T-cell (primary cell): Measurements from ENCODE around the gene VSTM1. TPM values are rescaled to one million over a fixed set of nuclear protein-coding genes. Genes with fewer than 3 reads are reported as not detected.

ENCODE experiments used
- ATAC-seq, 4 experiments: fragments of 200-7000 bp in 3 of 4; fragments of 150-1000 bp in 1 of 4; cut with Tn5 transposase; replicated peaks in 1 of 4; 1 replicate in 3 of 4; 2 replicates in 1 of 4; pipeline ENCODE4 v1.10.0; 2021; ENCODE audit warnings: moderate library complexity in 3 of 4, mild to moderate bottlenecking in 2 of 4, moderate number of reproducible peaks in 1 of 4
- CTCF ChIA-PET, 2 donors: fragments of 300-600 bp; sonication (Branson Sonifier 250); formaldehyde crosslinking; loops; one replicate each; lab custom pipeline; 2022; ENCODE audit warnings: antibody characterized with exemption in 2 of 2; lab: Charles Lee
- POLR2A ChIA-PET, 2 donors: fragments of 300-600 bp; sonication (Branson Sonifier 250); formaldehyde crosslinking; loops; one replicate each; lab custom pipeline; 2022; ENCODE audit warnings: antibody characterized with exemption in 2 of 2; lab: Charles Lee
- DNase-seq, 35 experiments: peaks; one replicate each; pipeline versions ENCODE4 v3.0.0 to v3.0.0-alpha.2; 2013 to 2023
- H3K27ac ChIP-seq: one replicate; pipeline ENCODE4 v1.5.1; 2013; ENCODE audit warnings: low read length
- H3K27me3 ChIP-seq, 2 experiments: replicated peaks in 1 of 2; 1 replicate in 1 of 2; 2 replicates in 1 of 2; pipeline versions ENCODE4 v1.6.1 to v1.7.0; 2013; ENCODE audit warnings: low read length in 1 of 2, mixed read lengths in 1 of 2; ENCODE audit not compliant: control insufficient read depth in 2 of 2, insufficient read depth in 2 of 2; ENCODE audit errors: extremely low read depth in 1 of 2
- H3K36me3 ChIP-seq, 2 donors: 1 replicate in 1 of 2; 2 replicates in 1 of 2; pipeline versions ENCODE4 v1.6.1 to v1.7.0; 2013; ENCODE audit warnings: low read length in 1 of 2; ENCODE audit not compliant: control insufficient read depth in 2 of 2, insufficient read depth in 1 of 2; ENCODE audit errors: extremely low read depth in 1 of 2
- H3K4me1 ChIP-seq, 2 experiments: 1 replicate in 1 of 2; 2 replicates in 1 of 2; pipeline versions ENCODE4 v1.6.1 to v1.7.0; 2013; ENCODE audit warnings: low read length in 2 of 2, mixed read lengths in 1 of 2; ENCODE audit not compliant: insufficient read depth in 2 of 2, control insufficient read depth in 1 of 2; ENCODE audit errors: extremely low read depth in 1 of 2
- H3K4me3 ChIP-seq, 2 donors: 1 replicate in 1 of 2; 2 replicates in 1 of 2; pipeline versions ENCODE4 v1.5.1 to v1.7.0; 2013; ENCODE audit warnings: mild to moderate bottlenecking in 2 of 2, low read length in 1 of 2, moderate library complexity in 1 of 2; ENCODE audit not compliant: control insufficient read depth in 1 of 2; ENCODE audit errors: extremely low read depth in 1 of 2
- H3K9me3 ChIP-seq: 2 replicates; pipeline ENCODE4 v1.7.0; 2013
- H3K27ac Mint-ChIP-seq, 2 donors: one replicate each; pipeline ENCODE4 v1.8.0; 2020 to 2021; ENCODE audit warnings: mild to moderate bottlenecking in 2 of 2, mixed read lengths in 2 of 2
- H3K27me3 Mint-ChIP-seq, 2 donors: one replicate each; pipeline ENCODE4 v1.8.0; 2021 to 2022; ENCODE audit warnings: mixed read lengths in 2 of 2
- H3K36me3 Mint-ChIP-seq: one replicate; pipeline ENCODE4 v1.8.0; 2021; ENCODE audit warnings: mixed read lengths
- H3K4me1 Mint-ChIP-seq, 3 donors: one replicate each; pipeline ENCODE4 v1.8.0; 2020 to 2022; ENCODE audit warnings: mixed read lengths in 3 of 3, mild to moderate bottlenecking in 1 of 3
- H3K4me3 Mint-ChIP-seq, 3 donors: one replicate each; pipeline ENCODE4 v1.8.0; 2020 to 2022; ENCODE audit warnings: mild to moderate bottlenecking in 3 of 3, mixed read lengths in 3 of 3, moderate library complexity in 3 of 3
- H3K9me3 Mint-ChIP-seq, 3 donors: one replicate each; pipeline ENCODE4 v1.8.0; 2020 to 2022; ENCODE audit warnings: mixed read lengths in 3 of 3
- WGBS: methylation state at CpG from one replicate; pipeline ENCODE4 v1.1.5; 2013; ENCODE audit warnings: missing lambda C conversion rate; ENCODE audit not compliant: insufficient coverage; 5-methylcytosine and 5-hydroxymethylcytosine counted together
- total RNA-seq, 35 experiments: library from RNA in 6 of 35; stranded (reverse) in 6 of 35; fragments of 120-200 nt in 1 of 35; gene quantifications; one replicate each; pipeline versions ENCODE4 v1.2.1 to v1.2.4 and lab custom pipeline; 2013 to 2026

Gene VSTM1, protein sequence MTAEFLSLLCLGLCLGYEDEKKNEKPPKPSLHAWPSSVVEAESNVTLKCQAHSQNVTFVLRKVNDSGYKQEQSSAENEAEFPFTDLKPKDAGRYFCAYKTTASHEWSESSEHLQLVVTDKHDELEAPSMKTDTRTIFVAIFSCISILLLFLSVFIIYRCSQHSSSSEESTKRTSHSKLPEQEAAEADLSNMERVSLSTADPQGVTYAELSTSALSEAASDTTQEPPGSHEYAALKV
- not detected for total RNA-seq
- not detected for total RNA-seq (2013)
- 0 to 0.19 (median 0) reads per million in 29 experiments for total RNA-seq (lab: John Stamatoyannopoulos, UW)

DNA sequence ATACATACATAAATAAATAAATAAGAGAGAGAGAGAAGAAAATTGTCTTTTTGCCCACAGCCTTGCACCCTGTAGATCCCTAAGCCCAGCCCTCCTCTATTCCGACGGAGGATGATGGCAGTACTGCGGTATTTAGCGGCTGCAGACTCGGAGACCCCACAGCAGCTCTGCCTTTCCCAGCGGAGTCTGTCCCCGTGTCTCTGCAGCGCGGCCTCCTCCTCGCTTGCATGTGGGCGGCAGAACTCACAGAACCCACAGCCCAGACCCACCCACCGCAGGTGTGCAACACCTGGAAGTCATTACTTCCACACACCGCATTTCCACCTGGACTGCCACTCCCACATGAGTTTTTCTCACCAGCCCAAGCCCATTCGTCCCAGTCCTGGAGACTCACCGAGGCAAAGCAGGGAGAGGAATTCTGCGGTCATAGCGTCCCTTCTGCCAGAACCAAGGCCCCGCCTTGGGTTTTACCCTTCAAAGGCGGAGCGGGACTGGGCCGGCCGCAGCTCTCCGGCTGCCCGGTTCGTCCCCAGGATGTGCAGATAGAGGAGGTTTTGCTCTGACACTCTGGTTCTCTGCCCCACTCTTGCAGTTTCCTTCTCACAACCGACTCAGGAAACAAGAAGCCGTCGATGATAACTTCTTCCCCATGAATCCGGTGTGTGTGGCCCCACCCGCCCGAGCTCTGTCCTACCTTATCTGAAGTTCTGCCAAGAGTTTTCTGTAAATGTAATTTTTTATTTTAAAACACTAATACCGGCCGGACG lies at the start of gene VSTM1:
VSTM1 (minus strand) TSS at position 548 of the 767 bp plus-strand sequence; CDS start at position 428, 120 bp downstream.
- H3K9me3 ChIP-seq = no peaks in the 10 kb centered on the region
- 75% methylated on average over 18 of the region's 34 CpGs for WGBS
- POLR2A ChIA-PET = no interaction called here
- Mint-ChIP-seq H3K4me3 (no peak within 1 kb of the TSS), H3K9me3 (no peaks in the 10 kb centered on the region), H3K27me3 (peaks cover 21 to 35% of the 10 kb centered on the region in 2 donors), H3K36me3 (no peaks in the 10 kb centered on the region), H3K27ac (no peak within 1 kb of the TSS), H3K4me1 (no peaks in the 10 kb centered on the region)
- DNase-seq (no peak), ATAC-seq (no peak)
- peaks cover 0 to 43% of the 10 kb centered on the region in 2 experiments for H3K27me3 ChIP-seq
- H3K4me1 ChIP-seq = no peaks in the 10 kb centered on the region
- no peaks in the 10 kb centered on the region for H3K36me3 ChIP-seq
- H3K4me3 ChIP-seq = no peak within 1 kb of the TSS
- CTCF ChIA-PET = no interaction called here
- no peak within 1 kb of the TSS for H3K27ac ChIP-seq

GRCh38 chr19:54109651-54110050 lies 46.0 kb upstream of the VSTM1 start:
- no peak for DNase-seq
- 33% methylated on average over 1 of the region's 6 CpGs for WGBS
- Mint-ChIP-seq H3K4me3 (no peak overlapping the region), H3K36me3 (peaks cover 19% of the 10 kb centered on the region), H3K27me3 (no peaks in the 10 kb centered on the region), H3K27ac (no peak overlapping the region), H3K9me3 (no peaks in the 10 kb centered on the region), H3K4me1 (peaks cover 20 to 30% (median 27%) of the 10 kb centered on the region in 3 donors)
- Histone ChIP-seq H3K4me3 (no peak overlapping the region), H3K36me3 (peaks cover 9 to 43% of the 10 kb centered on the region in 2 donors), H3K4me1 (peaks cover 0 to 18% of the 10 kb centered on the region in 2 experiments), H3K27ac (no peak overlapping the region), H3K27me3 (no peaks in the 10 kb centered on the region), H3K9me3 (no peaks in the 10 kb centered on the region)
- no peak for ATAC-seq
- ChIA-PET CTCF (no interaction called here), POLR2A (no interaction called here)

DNA sequence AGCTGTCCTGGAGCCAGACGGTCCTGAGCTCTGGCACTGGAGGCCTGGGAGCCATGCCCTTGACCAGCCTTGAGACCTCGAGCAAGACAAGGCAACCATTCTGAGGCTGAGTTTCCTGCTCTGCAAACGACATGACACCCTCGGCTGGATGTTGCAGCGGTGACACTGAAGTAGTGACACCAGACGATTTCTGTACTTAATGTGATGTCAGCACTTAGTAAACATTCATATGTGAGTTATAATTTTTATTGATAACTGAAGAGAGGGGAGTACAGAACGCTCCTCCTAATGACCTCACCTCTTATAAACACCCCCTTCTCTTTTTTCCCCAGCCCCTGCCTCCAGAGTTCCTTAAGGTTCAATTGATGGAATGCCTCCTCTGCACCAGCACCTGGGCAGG lies 44.8 kb upstream of the VSTM1 start:
- Mint-ChIP-seq H3K36me3 (peaks cover 19% of the 10 kb centered on the region), H3K4me3 (no peak overlapping the region), H3K27ac (no peak overlapping the region), H3K27me3 (no peaks in the 10 kb centered on the region), H3K4me1 (peaks cover 17 to 29% (median 18%) of the 10 kb centered on the region in 3 donors), H3K9me3 (no peaks in the 10 kb centered on the region)
- Histone ChIP-seq H3K27me3 (no peaks in the 10 kb centered on the region), H3K27ac (no peak overlapping the region), H3K4me1 (peaks cover under 1 to 11% of the 10 kb centered on the region in 2 experiments), H3K36me3 (peaks cover 9 to 43% of the 10 kb centered on the region in 2 donors), H3K4me3 (no peak overlapping the region), H3K9me3 (no peaks in the 10 kb centered on the region)
- POLR2A ChIA-PET = no interaction called here
- CTCF ChIA-PET = no interaction called here
- no peak for DNase-seq
- WGBS = 93% methylated on average over 3 of the region's 7 CpGs
- ATAC-seq = no peak

DNA sequence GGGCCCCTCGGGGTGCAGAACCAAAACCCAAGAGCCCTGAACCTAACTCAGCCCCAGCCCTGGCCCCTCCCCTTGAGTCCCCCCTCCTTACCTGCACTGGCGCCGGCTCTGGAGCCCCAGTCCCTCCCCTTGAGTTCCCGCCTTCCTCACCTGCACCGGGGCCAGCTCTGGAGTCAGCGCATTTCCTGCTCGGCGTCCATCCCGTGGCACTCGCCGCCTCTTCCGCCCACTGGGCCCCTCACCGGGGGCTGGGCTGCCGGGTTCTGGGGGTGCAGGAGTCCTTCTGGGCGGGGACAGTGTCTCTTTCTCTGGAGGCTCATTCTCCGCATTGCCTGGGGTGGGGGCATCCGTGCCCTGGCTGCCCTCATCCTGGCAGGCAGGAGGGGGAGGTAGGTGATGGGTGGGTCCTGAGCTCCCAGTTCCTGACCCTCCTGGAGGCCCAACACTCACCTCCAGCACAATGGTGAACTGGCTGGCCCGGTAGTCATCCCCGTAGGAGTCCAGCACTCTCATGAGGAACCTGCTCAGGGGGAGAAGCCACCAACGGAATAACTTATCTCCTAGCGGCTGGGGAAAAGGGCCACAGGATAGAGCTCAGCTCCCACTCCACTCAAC lies 44.3 kb upstream of the VSTM1 start:
- ATAC-seq = no peak
- 95% methylated on average over 17 of the region's 21 CpGs for WGBS
- Mint-ChIP-seq H3K27ac (no peak overlapping the region), H3K4me3 (no peak overlapping the region), H3K4me1 (peaks cover 19 to 30% (median 22%) of the 10 kb centered on the region in 3 donors), H3K36me3 (peaks cover 19% of the 10 kb centered on the region), H3K9me3 (no peaks in the 10 kb centered on the region), H3K27me3 (no peaks in the 10 kb centered on the region)
- Histone ChIP-seq H3K27ac (no peak overlapping the region), H3K9me3 (no peaks in the 10 kb centered on the region), H3K4me3 (no peak overlapping the region), H3K27me3 (no peaks in the 10 kb centered on the region), H3K4me1 (peaks cover 4 to 15% of the 10 kb centered on the region in 2 experiments), H3K36me3 (peaks cover 9 to 43% of the 10 kb centered on the region in 2 donors)
- DNase-seq = no peak
- ChIA-PET POLR2A (no interaction called here), CTCF (no interaction called here)

DNA sequence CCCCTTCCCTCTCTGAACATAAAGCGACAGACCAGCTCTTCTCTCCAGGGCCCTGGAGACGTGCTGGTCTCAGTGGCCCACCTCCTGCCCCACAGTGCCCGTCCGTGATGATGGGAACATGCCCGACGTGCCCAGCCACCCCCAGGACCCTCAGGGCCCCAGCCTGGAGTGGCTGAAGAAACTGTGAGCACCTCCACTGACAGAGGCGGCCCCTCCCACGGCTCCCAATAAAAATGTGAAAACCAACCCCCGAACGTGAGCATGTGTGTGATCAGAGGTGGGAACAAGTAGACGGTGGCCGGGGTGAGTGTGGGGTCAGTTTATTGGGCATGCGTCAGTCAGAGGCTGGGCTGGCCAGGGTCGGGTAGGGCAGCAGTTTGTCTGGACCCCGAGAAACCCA lies 43.0 kb upstream of the VSTM1 start:
- Histone ChIP-seq H3K4me3 (no peak overlapping the region), H3K27ac (no peak overlapping the region), H3K27me3 (no peaks in the 10 kb centered on the region), H3K36me3 (peaks cover 6 to 43% of the 10 kb centered on the region in 2 donors), H3K9me3 (no peaks in the 10 kb centered on the region), H3K4me1 (peaks cover 4 to 23% of the 10 kb centered on the region in 2 experiments)
- POLR2A ChIA-PET = no interaction called here
- no peak for ATAC-seq
- CTCF ChIA-PET = no interaction called here
- Mint-ChIP-seq H3K36me3 (peaks cover 23% of the 10 kb centered on the region), H3K27ac (no peak overlapping the region), H3K27me3 (no peaks in the 10 kb centered on the region), H3K4me3 (no peak overlapping the region), H3K4me1 (peaks cover 26 to 37% (median 30%) of the 10 kb centered on the region in 3 donors), H3K9me3 (no peaks in the 10 kb centered on the region)
- no peak for DNase-seq
- 89% methylated on average over 8 of the region's 15 CpGs for WGBS

DNA sequence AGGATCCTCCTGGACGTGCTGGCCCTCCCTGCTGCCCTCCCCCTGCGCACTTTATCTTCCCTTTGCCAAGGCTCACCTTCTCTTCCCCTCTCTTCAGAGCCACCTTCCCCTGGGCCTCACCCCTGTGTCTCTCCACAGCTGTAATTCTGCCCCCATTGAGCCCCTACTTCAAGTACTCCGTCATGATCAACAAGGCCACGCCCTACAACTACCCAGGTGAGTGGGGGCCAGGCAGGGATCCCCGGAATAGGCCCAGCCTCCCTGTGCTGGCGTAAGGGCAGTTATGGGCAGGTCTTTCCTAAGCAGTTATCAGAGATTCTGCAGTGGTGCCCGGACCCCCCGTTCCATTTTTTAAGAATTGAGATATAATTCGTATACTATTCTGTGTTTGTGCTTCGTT lies 42.1 kb upstream of the VSTM1 start:
- ChIA-PET POLR2A (interaction anchor here in 1 of 2 donors (0.7 kb wide), 1 partner anchor 88 kb away, joined by 11 read pairs; no protein-coding TSS in a partner anchor), CTCF (no interaction called here)
- Histone ChIP-seq H3K27ac (no peak overlapping the region), H3K4me3 (no peak overlapping the region), H3K9me3 (no peaks in the 10 kb centered on the region), H3K4me1 (peaks cover 4 to 23% of the 10 kb centered on the region in 2 experiments), H3K36me3 (peaks cover 6 to 40% of the 10 kb centered on the region in 2 donors), H3K27me3 (no peaks in the 10 kb centered on the region)
- H3K4me3 Mint-ChIP-seq = peak overlapping the region in 1 of 3 donors; percentile 18
- H3K27me3 Mint-ChIP-seq = no peaks in the 10 kb centered on the region
- peaks cover 21% of the 10 kb centered on the region for H3K36me3 Mint-ChIP-seq
- WGBS = 98% methylated on average over 7 of the region's 10 CpGs
- H3K9me3 Mint-ChIP-seq = no peaks in the 10 kb centered on the region
- H3K27ac Mint-ChIP-seq = no peak overlapping the region
- H3K4me1 Mint-ChIP-seq = peaks cover 25 to 37% (median 35%) of the 10 kb centered on the region in 3 donors
- no peak for ATAC-seq
- DNase-seq = no peak
